ENCODE data around the gene BACE2.

- TF ChIP-seq, protein P1, sequence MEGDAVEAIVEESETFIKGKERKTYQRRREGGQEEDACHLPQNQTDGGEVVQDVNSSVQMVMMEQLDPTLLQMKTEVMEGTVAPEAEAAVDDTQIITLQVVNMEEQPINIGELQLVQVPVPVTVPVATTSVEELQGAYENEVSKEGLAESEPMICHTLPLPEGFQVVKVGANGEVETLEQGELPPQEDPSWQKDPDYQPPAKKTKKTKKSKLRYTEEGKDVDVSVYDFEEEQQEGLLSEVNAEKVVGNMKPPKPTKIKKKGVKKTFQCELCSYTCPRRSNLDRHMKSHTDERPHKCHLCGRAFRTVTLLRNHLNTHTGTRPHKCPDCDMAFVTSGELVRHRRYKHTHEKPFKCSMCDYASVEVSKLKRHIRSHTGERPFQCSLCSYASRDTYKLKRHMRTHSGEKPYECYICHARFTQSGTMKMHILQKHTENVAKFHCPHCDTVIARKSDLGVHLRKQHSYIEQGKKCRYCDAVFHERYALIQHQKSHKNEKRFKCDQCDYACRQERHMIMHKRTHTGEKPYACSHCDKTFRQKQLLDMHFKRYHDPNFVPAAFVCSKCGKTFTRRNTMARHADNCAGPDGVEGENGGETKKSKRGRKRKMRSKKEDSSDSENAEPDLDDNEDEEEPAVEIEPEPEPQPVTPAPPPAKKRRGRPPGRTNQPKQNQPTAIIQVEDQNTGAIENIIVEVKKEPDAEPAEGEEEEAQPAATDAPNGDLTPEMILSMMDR (conservative IDR thresholded peaks at IDR 0.05), result no peak
- no peak for TF ChIP-seq ZFX (IDR thresholded peaks at IDR 0.05)
These were observed 15.6 kb downstream of the BACE2 start for GRCh38 chr21:41183575-41183974.
